ENCODE data around the gene SNAPC2.

Gene SNAPC2

DNA sequence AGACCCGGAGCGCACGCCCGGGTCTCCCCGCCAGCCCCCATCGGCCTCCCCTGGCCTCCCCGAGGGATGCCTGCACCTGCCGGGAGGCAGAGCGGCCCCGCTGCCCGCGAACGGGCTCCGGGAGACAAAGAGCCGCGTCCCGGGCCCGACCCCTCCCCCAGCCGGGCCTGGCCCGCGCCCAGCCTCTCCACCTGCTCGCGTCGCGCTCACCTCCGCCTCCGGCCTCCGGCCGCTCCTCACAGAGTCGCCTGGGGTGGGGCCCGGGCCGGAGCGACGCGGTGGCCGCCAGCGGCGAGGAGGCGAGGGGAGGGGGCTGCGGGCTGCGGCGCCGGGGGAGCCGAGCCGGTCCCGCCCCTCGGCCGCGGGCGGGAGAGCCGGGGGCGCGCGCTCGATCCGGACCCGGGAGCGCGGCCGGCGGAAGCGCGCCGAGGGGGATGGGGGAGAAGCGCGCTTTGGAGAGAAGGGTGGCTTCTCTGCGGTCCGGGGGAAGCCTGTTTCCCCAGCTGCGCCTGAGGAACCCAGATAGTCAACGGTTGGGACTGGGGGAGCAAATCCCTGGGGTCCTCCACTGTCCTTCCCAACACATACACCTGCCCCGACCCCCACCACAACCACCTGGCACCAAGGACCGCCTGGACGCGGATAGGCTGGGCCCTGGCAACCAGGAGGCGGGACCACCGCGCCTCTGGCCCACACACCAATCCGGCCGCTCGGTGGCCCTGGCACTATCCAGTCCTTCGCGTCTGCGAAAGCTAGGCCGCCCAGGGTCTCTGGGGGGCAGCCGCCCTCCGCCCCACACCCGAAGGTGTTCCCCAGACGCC lies 45.9 kb upstream of the SNAPC2 start, which contains the start of gene PRR36:
TSS of gene PRR36 (minus strand) at position 315 of the 821 bp plus-strand sequence. CDS start 701 bp downstream, outside the sequence.
- TF ChIP-seq, protein P1, sequence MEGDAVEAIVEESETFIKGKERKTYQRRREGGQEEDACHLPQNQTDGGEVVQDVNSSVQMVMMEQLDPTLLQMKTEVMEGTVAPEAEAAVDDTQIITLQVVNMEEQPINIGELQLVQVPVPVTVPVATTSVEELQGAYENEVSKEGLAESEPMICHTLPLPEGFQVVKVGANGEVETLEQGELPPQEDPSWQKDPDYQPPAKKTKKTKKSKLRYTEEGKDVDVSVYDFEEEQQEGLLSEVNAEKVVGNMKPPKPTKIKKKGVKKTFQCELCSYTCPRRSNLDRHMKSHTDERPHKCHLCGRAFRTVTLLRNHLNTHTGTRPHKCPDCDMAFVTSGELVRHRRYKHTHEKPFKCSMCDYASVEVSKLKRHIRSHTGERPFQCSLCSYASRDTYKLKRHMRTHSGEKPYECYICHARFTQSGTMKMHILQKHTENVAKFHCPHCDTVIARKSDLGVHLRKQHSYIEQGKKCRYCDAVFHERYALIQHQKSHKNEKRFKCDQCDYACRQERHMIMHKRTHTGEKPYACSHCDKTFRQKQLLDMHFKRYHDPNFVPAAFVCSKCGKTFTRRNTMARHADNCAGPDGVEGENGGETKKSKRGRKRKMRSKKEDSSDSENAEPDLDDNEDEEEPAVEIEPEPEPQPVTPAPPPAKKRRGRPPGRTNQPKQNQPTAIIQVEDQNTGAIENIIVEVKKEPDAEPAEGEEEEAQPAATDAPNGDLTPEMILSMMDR (IDR thresholded peaks at IDR 0.05; ENCODE audit: extremely low read depth, missing control alignments), result no peak
- no peak for DNase-seq (ENCODE audit: low spot score)

DNA sequence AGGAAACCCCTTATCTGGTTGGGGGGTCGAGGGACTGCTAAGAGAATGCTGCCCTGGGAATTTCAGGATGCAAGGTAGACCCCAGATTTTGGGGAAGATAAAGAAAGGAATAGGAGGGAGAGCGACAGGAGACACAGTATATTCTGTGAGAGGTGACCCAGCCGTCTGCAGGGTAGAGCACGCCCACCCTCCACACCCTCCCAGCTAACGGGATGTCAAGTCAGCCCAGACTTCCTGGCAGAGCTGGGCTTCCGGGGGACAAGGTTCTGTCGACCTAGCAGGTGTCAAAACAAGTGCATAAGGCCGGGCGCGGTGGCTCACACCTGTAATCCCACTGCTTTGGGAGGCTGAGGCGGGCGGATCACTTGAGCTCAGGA lies 45.3 kb upstream of the SNAPC2 start:
- no peak for DNase-seq (ENCODE audit: low spot score)
- TF ChIP-seq, protein P1 (IDR thresholded peaks at IDR 0.05; ENCODE audit: extremely low read depth, missing control alignments), result no peak

DNA sequence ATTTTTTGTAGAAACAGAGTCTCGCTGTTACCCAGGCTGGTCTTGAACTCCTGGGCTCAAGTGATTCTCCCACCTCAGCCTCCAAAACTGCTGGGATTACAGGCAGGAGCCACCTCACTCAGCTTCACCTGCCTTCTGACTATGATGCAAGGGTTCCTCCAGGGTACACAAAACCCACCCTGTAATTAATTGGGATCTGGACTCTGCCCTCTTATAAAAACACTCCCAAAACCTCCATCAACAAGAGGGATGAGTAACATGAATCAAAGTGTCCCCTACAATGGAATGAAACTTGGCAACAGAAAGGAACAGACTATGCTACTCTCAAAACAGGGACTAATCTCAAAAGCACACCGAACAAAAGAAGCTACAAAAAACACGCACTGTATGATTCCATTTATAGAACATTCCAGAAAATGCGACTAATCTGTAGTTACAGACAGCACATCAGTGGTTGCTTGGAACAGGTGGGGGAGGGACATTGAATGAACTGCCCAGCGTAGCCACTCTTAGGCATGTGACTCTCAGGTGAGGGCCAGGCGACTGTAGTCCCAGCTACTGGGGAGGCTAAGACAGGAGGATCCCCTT lies 42.8 kb upstream of the SNAPC2 start:
- DNase-seq (ENCODE audit: low spot score), result no peak
- TF ChIP-seq, protein P1 (IDR thresholded peaks at IDR 0.05; ENCODE audit: extremely low read depth, missing control alignments), result no peak

DNA sequence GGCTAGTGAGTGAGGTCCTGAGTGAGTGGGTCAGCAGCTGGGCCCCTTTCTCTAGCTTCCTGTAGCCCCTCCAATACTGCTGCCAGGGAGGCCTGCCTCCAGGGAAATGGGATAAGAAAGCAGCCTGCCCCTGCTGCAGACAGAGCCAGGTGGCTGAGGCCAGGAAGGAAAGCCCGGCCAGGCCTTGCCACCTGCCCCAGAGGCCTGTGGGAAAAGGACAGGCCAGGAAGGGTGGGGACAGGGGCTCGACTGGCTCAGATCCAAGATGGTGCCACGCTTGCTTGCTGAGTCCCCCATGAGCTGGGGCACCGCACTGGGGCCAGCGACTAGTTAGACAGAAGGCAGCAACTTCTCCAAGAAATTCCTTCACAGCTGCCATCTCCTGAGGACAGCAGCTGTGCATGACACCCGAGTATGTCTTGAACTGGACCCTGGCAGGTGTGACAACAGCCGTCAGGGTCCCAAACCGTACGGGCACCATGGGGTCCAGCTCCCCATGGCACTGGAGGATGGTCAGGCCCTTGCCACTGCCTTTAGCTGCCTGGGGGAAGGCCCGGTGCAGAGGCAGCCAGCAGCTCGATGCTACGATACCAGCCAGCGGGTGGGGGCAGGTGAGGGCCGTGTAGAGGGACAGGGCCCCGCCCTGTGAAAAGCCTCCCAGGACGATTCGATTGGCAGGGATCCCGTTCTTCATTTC lies 40.9 kb upstream of the SNAPC2 start:
- TF ChIP-seq, protein P1 (IDR thresholded peaks at IDR 0.05; ENCODE audit: extremely low read depth, missing control alignments), result no peak
- no peak for DNase-seq (ENCODE audit: low spot score)

DNA sequence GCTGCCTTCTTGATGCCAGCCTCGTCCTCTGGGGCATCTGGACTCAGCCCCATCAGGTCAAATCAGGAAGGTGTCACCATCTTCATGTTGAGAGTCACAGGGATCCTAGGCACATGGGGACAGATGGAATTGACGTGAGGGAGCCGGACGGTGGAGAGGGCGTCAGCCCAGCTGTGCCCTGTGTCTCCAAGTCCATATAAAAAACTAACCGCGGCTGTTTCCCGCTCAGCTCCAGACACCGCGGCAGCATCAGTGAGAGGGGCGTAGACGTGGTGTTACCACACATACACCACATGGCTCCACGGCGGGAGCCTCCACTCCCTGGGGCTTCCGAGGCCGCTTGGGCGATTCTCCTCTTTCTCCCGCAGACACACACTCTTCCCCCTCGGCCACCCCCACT lies 40.3 kb upstream of the SNAPC2 start:
- DNase-seq (ENCODE audit: low spot score), result no peak
- TF ChIP-seq, protein P1 (IDR thresholded peaks at IDR 0.05; ENCODE audit: extremely low read depth, missing control alignments), result no peak

DNA sequence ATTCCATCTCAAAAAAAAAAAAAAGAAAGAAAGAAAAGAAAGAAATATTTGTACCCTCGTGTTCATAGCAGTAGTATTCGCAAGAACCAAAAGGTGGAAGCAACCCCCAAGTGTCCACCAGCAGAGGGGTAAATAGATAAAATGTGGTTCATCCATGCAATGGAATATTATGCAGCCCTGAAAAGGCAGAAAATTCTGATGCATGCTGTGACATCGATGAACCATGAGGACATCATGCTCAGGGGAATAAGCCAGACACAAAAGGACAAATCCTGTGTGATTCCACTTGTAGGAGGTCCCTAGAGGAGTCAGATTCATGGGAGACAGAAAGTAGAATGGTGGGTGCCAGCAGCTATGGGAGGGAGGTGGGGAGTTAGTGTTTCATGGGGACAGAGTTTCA lies 38.2 kb upstream of the SNAPC2 start:
- TF ChIP-seq, protein P1 (IDR thresholded peaks at IDR 0.05; ENCODE audit: extremely low read depth, missing control alignments), result no peak
- DNase-seq (ENCODE audit: low spot score), result no peak

DNA sequence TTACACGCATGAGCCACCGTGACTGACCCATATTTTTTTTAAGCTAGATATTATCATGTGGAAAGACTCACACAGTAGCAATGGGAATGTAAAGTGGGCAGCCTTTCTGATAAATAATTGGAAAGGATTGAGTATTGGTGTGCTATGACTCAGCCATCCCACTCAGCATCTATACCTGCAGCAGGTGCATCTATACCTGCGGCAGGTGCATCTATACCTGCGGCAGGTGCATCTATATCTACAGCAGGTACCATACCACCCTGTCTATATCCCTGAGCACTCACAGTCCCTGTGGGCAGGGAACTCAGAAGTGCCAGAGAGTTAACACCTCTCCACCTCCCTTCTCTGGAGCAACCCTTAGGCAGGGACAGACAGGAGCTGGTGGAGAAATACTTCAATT lies 37.0 kb upstream of the SNAPC2 start:
- no peak for DNase-seq (ENCODE audit: low spot score)
- TF ChIP-seq, protein P1 (IDR thresholded peaks at IDR 0.05; ENCODE audit: extremely low read depth, missing control alignments), result no peak

Data from GM20000 (cell line).